GM19455 (cell line): Measurements from ENCODE around the gene PIGC.

Experiments used
- ATAC-seq: cut with Tn5 transposase; IDR thresholded peaks from one replicate; pipeline ENCODE4 v1.9.1; 2021; ENCODE audit not compliant: unreplicated experiment

PIGC gene

GRCh38 chr1:172443666-172444453 is at the start of gene PIGC:
PIGC (minus strand) TSS chr1:172444069; CDS start chr1:172442622, 1,447 bp downstream.
- ATAC-seq, result peak; percentile 99

- no peak for ATAC-seq
Observed at GRCh38 chr1:172492421-172492820, 48.6 kb upstream of the PIGC start.

DNA sequence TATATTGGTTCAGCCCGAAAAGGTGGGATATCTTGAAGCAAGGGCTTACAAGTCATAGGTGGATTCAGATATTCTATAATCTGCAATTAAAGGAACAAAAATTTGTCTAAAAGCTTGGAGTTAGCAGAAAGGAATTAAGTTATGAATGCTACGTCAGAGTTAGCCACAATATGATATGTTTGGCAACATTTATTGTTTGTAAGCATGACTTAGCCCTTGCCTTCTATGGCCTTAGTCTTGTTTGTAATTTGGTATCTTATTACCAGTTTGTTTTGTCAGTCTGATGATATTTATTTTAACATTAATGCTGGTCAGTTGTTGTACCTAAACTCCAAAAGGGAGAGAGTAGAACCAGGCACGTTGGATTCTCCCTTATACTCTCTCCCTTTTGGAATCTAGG is 46.0 kb upstream of the PIGC start:
- ATAC-seq, result no peak

- no peak for ATAC-seq
Observed at GRCh38 chr1:172488393-172488792, 44.5 kb upstream of the PIGC start.

DNA sequence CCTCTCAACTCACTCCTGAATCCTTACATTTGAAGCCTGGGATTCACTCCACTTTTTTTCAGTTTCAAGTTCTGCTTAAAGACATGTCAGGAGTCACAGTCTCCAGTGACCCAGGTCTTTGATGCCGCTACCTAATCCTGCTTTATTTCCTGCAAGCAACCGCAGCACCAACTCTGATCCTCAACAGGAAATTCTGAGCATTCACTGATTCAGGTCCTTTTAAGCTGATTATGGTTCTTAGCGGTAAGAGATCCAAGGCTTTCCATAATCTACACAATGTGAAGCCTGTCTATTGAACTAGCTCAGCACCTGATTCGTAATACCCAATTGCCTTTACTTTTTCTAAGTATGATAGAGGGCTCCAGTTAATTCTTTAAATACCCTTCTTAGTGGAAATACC is 43.7 kb upstream of the PIGC start:
- no peak for ATAC-seq

DNA sequence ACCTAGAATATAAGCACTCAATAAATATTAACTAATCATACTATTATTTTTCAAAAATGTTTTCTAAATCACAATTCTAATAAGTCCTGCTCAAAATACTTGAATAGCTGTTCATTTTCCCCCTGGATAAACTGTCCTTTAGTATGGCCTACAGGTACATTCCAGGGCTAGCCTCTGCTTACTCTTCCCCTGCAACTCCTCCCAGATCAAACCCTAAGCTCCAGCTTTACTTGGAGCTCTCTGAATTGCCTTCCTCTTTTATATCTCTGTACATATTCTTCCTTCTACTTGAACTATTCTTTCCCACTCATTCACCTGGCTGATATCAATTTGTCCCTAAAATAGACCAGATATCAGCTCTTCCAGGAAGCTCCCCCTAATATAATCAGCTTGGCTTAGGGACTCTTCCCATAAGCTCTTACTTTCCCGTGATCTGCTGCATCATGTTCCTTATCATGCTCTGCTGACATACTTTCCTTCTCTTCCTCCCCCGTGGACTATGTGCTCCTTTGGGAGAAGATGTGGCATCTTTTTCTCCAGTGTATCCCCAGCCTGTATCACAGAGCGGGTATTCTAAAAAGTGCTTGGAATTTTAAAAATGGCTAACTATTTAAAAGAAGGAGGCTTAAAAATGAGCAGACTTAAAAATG is 43.1 kb upstream of the PIGC start:
- ATAC-seq, result no peak

DNA sequence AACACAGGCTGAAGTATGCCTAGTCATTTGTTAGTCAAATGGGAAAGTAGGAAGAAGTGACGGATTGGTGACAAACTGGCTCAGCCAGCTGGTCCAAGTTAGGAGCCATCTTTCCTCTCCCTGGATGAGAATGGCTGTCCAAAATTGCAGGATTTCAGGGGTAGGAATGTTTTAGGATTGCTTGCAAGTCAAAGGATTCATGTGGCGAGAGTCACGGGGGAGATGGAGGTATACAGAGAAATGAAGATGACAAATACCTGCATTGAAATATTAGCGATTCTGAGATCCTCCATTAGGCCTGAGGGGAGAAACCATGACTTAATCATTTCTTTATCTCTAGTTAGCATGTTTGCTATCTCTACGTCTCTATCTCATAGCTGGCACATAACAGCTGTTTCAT is 41.8 kb upstream of the PIGC start:
- no peak for ATAC-seq

- no peak for ATAC-seq
Observed at GRCh38 chr1:172484252-172484651, 40.4 kb upstream of the PIGC start.

GRCh38 chr1:172483448-172483847 is 39.6 kb upstream of the PIGC start:
- no peak for ATAC-seq

- no peak for ATAC-seq
Observed at GRCh38 chr1:172482044-172482443, 38.2 kb upstream of the PIGC start.

DNA sequence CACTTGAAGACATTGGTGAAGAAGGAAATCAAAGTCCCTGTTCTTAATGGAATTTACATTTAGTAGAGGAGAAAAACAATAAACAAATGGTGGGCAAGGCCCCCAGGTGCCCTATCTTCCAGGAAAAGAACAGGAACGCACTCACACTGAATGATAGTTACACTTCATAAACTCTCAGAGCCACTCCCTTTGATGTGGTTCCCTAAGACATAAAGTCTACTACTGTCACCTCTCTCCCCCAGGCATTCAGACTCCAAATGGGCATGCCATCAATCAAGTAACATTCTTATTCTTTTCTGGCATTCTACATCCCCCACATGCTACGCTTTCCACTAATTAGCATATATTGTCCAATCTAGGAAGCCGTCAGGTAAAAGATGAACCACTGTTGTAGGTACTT is 36.6 kb upstream of the PIGC start:
- ATAC-seq, result no peak

- no peak for ATAC-seq
Observed at GRCh38 chr1:172478485-172478884, 34.6 kb upstream of the PIGC start.

GRCh38 chr1:172477741-172478140 is 33.9 kb upstream of the PIGC start:
- ATAC-seq, result no peak

DNA sequence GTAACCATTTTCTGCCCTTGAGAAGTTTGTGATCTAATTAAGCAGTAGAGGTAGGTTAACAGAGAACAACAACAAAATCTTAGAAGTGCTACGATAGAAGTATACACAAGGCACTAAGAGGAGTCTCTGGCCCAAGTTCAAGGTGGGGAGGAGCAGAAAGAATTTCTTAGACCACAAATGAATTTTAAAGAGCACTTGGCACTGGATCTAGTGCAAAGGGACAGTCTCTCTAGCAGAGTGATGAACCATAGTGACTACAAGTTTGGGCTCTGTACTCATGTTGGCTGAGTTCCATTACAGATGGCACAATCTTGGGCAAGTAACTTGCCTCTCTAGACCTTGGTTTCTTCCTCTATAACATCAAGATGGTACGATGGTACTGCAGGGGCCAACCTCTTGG is 33.3 kb upstream of the PIGC start:
- no peak for ATAC-seq

- no peak for ATAC-seq
Observed at GRCh38 chr1:172476218-172476811, 32.4 kb upstream of the PIGC start.

- ATAC-seq, result no peak
Observed at GRCh38 chr1:172473842-172474241, 30.0 kb upstream of the PIGC start.

DNA sequence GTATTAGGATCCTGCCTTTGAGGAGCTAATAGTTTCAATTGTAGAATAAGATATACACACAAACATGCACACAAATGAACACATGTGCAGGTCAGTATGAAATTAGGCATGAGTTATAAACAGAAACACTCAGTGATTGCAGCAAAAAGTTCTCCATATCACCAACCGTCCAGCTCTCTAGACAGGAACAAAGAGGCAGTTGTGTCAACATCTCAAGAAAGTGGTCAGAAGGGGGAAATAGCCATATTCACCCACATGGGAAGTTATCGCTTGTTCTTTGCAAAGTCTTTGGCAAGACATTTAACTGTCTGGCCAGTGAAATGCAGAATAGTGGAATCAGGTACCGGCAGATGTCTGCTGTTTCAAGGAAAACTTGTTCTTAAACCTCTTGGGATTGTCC is 29.4 kb upstream of the PIGC start:
- ATAC-seq, result no peak

DNA sequence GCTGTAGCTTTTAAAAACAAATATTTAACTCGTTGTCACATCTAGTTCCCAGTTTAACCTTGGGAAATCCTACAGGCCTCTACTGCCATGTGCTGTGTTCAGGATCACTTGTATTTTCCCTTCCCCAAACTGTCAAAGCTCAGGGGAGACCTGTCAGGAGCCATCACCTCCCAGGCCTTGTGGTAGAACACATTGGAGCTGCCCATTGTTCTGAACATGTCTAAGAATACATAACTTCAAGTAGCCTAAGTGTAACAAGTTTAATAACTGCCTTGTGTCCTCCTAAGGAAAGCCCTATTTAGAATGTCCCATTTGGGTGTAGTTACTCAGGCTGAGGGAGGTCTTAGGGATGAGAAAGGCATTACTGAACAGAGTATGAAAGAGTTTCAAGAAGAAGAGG is 28.6 kb upstream of the PIGC start:
- ATAC-seq, result no peak

DNA sequence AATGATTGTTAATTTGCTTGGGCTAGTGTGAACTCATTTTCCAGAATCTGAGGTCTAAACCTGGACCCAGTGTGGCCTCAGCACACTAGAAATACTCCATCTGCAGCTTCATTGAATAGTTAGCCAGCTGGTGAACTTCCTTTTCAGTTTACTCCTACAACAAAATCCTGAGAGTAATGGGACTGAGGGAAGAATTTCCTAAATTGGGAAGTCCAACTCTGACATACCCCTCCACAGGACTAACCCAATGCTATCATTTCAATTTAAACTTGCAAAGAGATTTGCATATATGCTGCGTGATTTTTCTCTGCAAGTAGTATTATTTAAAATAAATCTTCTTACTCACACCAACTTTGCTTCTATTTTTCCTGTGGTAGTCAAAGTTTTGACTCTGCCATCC is 27.8 kb upstream of the PIGC start:
- no peak for ATAC-seq

- no peak for ATAC-seq
Observed at GRCh38 chr1:172470149-172470548, 26.3 kb upstream of the PIGC start.

DNA sequence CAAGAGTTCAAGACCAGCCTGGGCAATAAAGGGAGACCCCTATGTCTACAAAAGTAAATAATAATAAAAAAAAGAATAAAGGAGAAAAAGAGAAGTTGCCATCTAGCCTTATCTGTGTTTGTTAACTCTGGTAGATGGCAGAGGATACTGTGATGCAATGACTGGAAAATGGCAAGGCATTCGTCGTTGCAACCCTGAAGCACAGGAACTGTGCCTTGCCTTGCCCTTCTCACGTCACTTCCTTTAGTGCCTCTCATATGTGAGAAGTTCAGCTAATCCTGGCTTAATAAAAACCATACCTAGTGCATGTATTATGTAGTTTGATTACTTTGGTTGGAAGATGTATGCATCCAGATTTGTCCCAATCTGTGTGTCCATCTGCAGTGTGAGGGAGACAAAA is 25.8 kb upstream of the PIGC start:
- ATAC-seq, result no peak

DNA sequence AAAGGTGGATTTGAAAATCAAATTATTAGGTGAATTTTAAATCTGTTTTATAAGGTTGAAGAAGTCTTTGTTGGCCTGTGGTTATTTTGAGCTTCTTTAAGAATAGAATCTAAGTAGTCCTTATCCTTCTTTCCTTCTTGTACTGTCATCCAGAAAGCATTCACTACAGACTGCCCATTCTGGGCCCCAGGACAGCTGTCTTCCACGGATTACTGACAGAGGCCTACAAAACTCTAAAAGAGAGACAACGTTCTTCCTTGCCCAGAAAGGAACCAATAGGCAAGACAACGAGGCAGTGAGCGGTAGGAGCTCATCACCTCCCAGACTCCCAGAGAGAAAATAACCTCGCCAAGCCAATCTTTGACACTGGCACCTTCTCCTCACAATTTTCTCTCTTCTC is 24.4 kb upstream of the PIGC start:
- no peak for ATAC-seq
